ENCODE measurements around the gene GRM2.

DNA sequence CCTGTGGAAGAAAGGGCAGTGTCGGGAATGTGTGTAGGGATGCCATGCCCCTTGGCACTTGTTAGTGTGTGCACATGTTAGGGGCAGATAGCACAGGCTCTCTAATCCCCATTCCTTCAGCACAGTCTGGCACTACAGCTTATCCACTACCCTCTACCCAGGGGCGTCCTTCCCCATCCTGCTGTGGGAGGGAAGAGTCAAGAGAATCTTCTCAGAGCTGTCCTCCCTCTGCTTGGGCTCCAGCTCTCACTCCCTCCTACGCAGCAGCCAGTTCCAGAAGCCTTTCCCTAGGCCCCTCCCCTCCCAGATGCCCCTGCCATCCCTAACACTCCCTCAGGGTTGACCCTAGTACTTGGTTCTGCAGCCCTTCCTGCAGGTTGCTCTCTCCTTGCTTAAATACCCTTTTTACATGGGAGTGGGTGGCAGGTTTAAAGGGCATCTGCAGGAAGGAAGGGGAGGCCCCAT lies 815 bp upstream of the GRM2 start:
- TF ChIP-seq POLR2A (IDR thresholded peaks at IDR 0.05), result no peak
- TF ChIP-seq CTCF (IDR thresholded peaks at IDR 0.05), result no peak

All from adrenal gland (tissue), 5 donors.